Activated gamma-delta T cell (primary cell): ENCODE results near the gene PPIF.

Source experiments
- DNase-seq: peaks from one replicate; lab custom pipeline; 2025; lab: John Stamatoyannopoulos, UW

The PPIF gene

GRCh38 chr10:79313911-79314439 is 33.3 kb upstream of the PPIF start:
- no peak for DNase-seq

DNA sequence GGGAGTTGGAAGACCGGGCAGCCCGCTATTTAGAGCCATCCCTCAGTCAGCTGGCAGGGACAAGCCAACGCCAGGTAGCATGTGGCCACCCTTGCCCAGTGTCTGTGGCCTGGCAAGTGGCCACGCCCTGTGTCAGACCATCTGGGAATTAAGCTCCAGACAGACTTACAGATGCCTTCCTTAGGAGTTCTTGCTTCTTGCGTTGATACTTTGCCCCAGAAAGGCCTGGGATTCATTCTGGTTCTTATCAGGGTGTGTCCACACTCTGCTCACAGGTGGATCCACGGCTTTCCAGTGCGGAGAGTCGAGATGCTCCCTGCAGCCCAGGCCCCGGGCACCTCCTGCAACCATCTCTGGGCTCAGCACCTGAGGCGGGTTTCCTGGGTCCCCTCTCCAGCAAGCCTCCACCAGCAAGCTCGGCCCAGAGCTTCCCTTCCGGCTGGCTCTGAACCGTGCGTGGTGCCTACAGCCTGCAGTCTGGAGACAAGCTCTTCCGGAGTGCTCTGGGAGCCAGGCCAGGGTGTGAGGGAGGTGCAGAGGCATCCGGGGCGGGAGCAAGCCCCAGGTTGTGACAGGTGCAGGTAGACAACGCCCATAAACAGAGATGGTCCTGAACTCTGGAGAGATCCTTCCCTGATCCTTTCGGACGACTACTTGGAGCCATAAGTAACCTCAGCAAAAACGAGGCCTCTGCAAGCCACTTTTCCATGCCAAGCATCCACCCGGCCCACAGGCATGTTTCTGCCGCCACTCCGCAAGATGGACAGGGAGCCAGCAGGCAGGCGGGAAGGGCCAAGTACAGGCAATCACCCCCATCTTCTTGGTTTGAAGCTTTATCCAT is 32.3 kb upstream of the PPIF start:
- DNase-seq: no peak

DNA sequence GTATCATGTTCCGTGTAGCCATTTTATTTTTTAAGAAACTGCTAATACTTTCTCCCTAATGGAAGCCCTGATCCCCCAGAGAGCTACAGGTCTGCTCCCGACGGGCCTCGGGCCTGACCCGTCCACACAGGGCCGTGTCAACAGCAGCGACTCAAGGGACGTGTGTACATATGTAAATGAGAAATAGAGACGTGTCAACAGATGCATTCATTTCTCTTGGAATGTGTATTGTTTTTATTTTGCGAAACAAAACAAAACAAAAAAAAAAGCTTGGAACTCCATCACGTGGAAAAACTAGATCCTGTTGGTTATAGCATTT is 31.7 kb upstream of the PPIF start:
- DNase-seq: no peak

GRCh38 chr10:79316671-79317431 is 30.4 kb upstream of the PPIF start:
- DNase-seq: no peak

DNA sequence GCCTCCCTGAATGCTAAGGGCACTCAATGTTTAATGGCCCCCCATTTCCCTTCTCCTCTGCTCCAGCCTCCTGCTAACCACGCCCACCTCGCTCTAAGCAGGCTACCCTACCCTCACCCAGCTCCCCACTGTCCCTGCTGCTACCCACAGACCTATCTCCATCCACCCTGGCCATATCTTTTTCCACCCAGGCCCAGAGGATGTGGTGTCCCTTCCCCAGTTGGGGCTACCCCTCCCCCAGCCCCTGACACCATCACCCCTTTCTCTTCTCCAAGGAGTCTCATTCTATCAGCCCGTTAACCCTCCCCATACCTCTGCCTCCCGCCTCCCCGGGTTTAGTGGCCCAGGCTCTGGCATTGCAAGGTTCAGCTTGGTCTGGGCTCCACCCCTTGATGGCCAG is 28.9 kb upstream of the PPIF start:
- DNase-seq: no peak

DNA sequence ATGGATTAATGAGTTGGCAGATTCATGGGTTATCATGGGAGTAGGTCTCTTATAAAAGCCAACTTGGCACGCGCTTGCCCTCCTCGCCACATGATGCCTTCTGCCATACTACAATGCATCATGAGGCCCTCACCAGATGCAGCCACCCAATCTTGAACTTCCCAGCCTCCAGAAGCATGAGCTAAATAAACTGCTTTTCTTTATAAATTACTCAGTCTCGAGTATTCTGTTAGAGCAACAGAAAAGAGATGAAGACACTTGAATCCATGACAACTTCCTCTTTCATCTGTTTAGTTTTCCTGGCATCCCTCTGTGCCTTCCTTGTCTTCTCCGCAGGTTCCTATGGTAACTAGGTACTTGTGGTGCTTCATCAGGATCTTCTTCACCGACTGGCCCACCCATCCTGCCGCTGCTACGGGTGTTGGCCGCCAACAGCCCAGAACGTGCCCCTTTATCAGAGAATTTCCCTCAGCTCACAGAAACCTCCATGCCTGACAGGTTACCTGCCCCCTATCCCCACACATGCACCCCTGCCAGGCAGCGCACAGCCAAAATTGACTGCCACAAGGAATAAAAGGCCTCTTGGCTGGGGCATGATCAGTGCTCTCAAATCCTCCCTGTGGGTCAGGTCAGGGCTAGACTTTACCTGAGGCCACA is 28.0 kb upstream of the PPIF start:
- no peak for DNase-seq

GRCh38 chr10:79320316-79320715 is 27.0 kb upstream of the PPIF start:
- no peak for DNase-seq

DNA sequence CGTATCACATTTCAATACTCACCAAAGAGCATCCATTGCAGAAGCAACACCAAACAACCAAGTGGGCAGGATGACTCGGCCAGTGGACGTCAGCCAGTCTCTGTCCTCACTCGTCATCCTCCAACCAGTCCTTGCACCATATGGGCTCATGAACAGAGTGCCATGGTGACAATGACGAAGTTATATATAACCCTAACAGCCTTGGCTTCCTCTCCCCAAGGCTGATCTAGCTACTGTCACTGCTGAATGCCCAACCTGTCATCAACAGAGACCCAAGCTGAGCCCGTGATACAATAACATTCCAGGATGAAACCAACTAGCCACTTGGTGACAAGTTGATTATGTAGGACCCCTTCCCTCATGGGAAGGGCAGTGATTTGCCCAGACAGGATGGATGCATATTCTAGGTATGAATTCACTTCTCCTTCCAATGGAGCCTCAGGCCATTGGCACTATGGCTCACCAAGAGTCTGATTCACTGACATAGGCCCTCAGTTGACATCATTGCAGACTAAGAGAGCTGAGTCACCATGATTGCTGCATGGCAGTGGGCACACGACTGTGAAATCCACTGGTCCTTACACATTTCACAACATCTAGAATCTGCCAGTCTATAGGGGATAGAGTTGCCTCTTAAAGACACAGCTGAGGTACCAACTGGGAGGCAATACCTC is 26.3 kb upstream of the PPIF start:
- no peak for DNase-seq

GRCh38 chr10:79321494-79321882 is 25.8 kb upstream of the PPIF start:
- DNase-seq: no peak

GRCh38 chr10:79321951-79322350 is 25.3 kb upstream of the PPIF start:
- DNase-seq: no peak

DNA sequence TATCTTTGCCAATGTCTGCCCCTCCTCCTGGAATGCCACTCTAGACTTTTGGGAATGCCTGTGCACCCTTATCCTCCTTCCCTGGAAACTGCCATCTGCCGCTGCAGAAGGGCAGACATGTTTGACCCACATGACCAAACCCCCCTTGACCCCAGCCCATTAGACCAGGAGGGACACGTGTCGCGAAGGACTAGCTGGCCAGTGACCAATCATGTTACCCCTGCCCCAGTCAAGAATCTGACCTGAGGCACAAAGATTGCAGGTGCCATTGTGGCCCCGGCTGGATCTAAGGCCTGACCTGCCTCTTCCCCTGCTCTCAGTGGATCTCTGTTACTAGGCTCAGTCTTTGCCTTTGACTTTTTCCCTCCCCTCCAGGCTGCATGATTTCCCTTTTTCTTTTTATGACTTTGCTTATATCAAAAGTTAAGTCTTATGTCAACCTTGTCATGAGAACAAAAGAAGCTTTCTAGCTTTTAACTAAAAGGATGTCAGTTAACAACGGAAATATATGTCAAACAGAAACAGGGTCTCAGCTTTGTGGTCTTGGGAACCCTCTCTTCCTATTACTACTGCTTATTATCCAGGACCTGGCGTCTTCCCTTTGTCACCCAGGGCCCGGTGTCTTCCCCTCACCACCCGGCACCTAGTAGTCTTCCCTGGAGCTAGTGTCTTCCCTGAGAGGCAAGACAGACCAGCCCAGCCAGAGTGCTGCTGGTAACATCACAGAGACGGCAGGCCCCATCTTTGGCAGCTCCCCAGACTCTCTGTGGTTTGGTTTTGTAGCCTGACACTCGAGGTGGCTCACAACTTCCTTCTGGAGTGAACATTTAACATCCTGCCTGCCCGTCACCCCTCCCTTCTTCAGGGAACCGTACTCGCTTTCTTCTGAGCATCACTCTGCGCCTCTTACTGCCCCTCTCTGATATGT is 24.4 kb upstream of the PPIF start:
- DNase-seq: no peak

- DNase-seq: no peak
These were observed 23.7 kb upstream of the PPIF start for GRCh38 chr10:79323602-79324001.

GRCh38 chr10:79324032-79324695 is 23.1 kb upstream of the PPIF start:
- DNase-seq: no peak

DNA sequence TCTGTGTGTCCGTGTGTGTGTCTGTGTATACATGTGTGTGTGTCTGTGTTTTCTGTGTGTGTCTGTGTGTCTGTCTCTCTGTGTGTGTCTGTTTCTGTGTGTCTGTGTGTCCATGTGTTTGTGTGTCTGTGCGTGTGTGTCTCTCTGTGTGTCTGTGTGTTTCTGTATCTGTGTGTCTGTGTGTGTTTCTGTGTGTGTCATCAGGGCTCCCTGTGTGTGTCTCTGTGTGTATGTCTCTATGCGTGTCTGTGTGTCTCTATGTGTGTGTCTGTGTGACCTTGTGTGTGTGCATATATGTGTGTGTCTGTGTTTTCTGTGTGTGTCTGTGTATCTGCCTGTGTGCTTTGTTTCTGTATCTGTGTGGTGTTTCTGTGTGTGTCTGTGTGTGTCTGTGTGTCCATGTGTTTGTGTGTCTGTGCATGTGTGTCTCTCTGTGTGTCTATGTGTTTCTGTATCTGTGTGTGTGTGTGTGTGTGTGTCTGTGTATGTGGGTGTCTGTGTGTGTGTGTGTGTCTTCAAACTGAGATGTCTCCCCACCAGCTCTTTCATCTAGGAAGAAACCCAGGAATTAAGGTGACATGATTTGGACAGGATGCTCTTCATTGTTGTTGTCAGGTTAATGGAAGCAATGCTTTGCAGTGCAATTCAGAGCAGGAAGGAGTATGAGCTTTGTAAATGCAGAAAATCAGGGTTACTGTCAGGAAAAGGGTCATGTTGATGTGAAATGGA is 20.7 kb upstream of the PPIF start:
- no peak for DNase-seq

GRCh38 chr10:79327090-79327457 is 20.2 kb upstream of the PPIF start:
- no peak for DNase-seq

- no peak for DNase-seq
These were observed 19.0 kb upstream of the PPIF start for GRCh38 chr10:79328147-79328701.

DNA sequence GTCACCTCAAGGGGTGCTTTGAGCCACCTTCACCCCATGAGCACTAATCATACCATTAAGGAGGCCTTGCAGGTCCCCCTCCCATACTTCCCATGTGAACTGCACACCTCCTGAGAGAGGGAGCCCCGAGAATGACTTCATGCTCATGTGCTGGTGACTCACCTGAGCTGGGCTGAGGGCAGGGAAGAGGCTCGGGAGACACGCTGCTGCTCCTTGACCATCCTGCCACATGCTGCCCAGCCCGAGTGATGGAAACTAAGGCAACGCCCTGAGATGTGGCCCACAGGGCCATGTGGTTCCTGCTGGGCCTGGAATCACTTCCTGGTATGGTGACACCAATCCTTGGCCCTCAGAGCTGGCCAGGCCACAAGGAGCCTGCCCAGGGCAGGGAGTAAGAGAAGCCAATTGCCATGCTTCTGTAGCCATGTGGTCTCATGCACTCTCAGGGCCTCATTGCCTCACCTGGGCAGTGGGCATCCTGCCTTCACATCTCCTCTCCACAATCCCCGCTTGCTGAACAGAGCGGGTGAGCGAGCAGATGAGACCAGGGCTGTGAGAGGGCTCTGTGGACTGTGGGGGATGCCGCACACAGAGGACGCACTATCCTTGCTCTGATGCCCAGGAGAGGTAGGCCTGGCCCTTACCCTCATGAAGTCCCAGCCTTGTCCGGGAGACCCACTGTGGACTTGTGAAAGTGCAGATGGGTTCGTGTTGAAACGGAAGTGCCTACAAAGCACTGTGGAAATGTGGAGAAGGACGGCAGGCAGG is 18.3 kb upstream of the PPIF start:
- no peak for DNase-seq

- no peak for DNase-seq
These were observed 17.7 kb upstream of the PPIF start for GRCh38 chr10:79329529-79329928.

DNA sequence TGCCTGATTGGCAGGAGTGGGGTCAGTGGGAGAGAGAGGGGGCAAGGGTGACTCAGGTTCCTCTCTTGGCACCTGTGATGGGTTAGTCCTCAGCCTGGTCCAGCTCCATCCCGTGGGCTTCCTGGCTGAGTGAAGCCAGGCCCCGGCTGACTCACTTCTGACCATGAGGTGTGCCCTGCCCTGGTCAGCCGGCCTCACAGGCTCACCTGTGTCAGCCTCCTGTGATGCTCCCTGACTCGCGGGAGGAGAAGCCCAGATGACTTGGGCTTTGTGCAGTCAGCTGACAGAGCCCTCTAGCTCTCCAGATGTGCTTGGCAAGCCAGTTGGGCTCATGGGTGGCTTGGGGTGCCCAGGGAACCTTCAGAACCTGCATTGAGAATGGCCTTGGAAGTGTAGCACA is 16.0 kb upstream of the PPIF start:
- DNase-seq: no peak
